ENCODE measurements around the gene SMIM24. TPM values are rescaled to one million over a fixed set of nuclear protein-coding genes. Genes with fewer than 3 reads are reported as not detected.

SMIM24 gene
- total RNA-seq, 2 experiments from 2014 or later, result 1.6 to 3.8 TPM

DNA sequence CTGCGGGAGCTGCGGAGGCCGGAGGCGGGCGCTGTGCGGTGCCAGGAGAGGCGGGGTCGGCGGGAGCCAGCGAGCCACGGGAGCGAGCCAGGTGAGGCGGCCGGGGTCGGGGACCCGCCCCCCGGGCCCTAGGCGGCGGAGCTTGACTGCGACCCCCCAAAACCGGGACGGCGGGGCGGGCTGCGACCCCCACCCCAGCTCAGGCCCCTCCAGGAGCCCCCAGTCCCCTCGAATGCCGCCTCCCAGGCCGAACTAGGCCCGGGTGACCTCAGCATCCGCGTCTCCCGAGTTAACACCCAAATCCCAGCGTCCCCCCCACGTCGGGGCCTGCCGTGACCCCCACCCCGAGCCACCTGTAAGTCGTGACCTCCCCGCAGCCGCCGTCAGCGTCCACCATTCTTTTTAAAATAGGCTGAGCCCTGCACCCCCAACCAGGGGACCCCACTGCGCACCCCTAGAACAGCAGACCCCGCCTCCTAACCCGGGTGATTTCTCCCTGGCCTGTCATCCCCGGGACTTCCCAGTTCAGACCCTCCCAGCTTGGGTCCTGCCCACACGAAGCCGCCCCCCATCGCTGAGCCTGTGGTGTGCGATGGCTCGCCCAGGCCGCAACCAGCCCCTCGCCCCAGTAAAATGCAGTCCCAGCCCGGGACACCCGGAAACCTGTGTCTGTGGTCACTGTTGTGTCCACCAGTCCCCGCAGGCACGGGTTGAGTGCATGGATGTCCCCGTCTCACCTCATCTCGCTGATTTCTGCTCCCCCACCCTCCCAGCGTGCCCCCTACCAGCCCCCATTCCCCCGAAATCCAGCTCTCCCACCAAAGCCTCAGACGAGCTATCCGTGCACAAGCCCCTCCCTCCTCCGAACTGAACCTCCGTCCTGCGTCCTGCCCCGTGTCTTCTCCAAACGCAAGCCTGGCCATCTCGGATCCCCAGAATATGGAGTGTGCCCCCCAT, 26.3 kb upstream of the SMIM24 start:
- ATAC-seq (no peak), DNase-seq (peak; percentile 49)
- TF ChIP-seq, protein P1, sequence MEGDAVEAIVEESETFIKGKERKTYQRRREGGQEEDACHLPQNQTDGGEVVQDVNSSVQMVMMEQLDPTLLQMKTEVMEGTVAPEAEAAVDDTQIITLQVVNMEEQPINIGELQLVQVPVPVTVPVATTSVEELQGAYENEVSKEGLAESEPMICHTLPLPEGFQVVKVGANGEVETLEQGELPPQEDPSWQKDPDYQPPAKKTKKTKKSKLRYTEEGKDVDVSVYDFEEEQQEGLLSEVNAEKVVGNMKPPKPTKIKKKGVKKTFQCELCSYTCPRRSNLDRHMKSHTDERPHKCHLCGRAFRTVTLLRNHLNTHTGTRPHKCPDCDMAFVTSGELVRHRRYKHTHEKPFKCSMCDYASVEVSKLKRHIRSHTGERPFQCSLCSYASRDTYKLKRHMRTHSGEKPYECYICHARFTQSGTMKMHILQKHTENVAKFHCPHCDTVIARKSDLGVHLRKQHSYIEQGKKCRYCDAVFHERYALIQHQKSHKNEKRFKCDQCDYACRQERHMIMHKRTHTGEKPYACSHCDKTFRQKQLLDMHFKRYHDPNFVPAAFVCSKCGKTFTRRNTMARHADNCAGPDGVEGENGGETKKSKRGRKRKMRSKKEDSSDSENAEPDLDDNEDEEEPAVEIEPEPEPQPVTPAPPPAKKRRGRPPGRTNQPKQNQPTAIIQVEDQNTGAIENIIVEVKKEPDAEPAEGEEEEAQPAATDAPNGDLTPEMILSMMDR (IDR thresholded peaks at IDR 0.05), result no peak
- H3K4me1 Mint-ChIP-seq (ENCODE audit: low read depth), result peaks cover 44% of the 10 kb centered on the region
- H3K4me3 Mint-ChIP-seq, result peak overlapping the region; percentile 88
- H3K36me3 Mint-ChIP-seq (ENCODE audit: low read depth), result peaks cover 14% of the 10 kb centered on the region
- no peaks in the 10 kb centered on the region for H3K27me3 Mint-ChIP-seq
- POLR2A ChIA-PET, result interaction anchor here (0.8 to 1.0 kb wide), 2 partner anchors 9 to 38 kb away, joined by 3 read pairs; no protein-coding TSS in a partner anchor
- no peaks in the 10 kb centered on the region for H3K9me3 Mint-ChIP-seq
- peak overlapping the region; percentile 85 for H3K27ac Mint-ChIP-seq
- CTCF ChIA-PET, result no interaction called here
- intact Hi-C loops (cut with micrococcal nuclease), result no loop called here

DNA sequence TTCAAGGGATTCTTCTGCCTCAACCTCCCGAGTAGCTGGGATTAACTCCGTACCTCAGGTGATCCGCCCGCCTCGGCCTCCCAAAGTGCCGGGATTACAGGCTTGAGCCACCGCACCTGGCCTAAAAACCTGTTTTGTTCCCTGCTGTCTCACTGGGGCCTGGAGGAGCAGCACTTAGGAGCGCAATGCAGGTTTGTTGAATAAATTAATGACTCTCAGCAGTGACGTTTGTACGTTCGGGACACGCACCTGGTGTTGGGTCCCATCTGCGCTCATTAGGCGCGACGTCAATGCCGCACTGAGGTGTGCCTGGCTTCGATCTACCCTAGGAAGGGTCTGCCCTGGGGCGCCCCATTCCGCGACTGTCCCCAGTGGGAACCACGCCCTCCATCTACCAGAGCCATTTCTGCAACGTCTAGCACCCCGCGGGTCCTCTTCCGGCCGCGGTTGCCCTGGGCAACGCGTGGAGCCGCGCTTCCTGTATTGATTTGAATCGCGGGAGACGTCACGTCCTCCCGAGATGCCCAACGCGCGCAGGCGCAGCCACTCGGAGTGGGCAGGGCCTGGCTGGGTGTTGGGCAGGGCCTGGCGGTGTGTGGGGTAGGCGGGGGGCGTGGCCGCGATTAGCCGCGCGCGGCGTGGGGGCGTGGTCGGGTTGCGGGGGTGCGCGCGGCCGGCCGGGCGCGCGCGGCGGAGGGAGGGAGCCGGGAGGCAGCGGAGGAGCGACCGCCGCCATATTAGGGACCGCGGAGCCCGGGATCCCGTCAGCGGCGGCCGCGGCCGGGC, 25.5 kb upstream of the SMIM24 start, which contains the start of gene FZR1:
Gene FZR1, plus strand, starts transcription at position 714 of the 786 bp plus-strand sequence. CDS start 16,679 bp downstream, outside the sequence.
- CTCF ChIA-PET, result no interaction called here
- intact Hi-C loops (cut with micrococcal nuclease), result no loop called here
- POLR2A ChIA-PET, result interaction anchor here (0.8 to 1.0 kb wide), 2 partner anchors 10 to 39 kb away, joined by 3 read pairs; no protein-coding TSS in a partner anchor

DNA sequence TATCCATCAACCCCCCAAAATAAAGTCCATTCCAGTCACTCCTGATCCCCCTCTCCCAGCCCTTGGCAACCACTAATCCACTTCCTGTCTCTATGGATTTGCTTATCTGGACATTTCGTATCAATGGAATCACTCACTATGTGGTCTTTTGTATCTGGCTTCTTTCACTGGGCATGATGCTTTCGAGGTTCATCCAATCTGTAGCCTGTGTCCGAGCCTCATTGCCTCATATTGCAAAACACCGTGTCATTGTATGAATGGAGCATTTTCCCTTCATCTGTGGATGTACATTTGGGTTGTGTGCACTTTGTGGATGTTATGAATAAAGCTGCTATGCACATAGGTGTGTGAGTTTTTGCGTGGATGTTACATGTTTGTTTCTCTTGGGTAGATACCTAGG, 24.4 kb upstream of the SMIM24 start:
- Mint-ChIP-seq H3K9me3 (no peaks in the 10 kb centered on the region), H3K27ac (peak overlapping the region; percentile 93), H3K4me1 (ENCODE audit: low read depth) (peaks cover 37% of the 10 kb centered on the region), H3K27me3 (no peaks in the 10 kb centered on the region), H3K36me3 (ENCODE audit: low read depth) (peaks cover 11% of the 10 kb centered on the region), H3K4me3 (peak overlapping the region; percentile 88)
- DNase-seq (no peak), ATAC-seq (no peak)
- ChIA-PET CTCF (interaction anchor here (8.9 kb wide), 1 partner anchor 19 kb away, joined by 54 read pairs; the partner anchor contains the start of gene SMIM44), POLR2A (no interaction called here)
- intact Hi-C loops (cut with micrococcal nuclease), result no loop called here
- TF ChIP-seq, protein P1 (IDR thresholded peaks at IDR 0.05), result no peak

More for the DNA sequence above, 25.5 kb upstream of the SMIM24 start, which contains the start of gene FZR1:
- Mint-ChIP-seq H3K9me3 (no peaks in the 10 kb centered on the region), H3K4me1 (ENCODE audit: low read depth) (peaks cover 43% of the 10 kb centered on the region), H3K27me3 (no peaks in the 10 kb centered on the region), H3K36me3 (ENCODE audit: low read depth) (peaks cover 14% of the 10 kb centered on the region), H3K27ac (peak within 1 kb of the TSS; percentile 93), H3K4me3 (peak within 1 kb of the TSS; percentile 88)
- peak; percentile 94 for ATAC-seq
- DNase-seq, result peak; percentile 99
- TF ChIP-seq, protein P1 (IDR thresholded peaks at IDR 0.05), result no peak

DNA sequence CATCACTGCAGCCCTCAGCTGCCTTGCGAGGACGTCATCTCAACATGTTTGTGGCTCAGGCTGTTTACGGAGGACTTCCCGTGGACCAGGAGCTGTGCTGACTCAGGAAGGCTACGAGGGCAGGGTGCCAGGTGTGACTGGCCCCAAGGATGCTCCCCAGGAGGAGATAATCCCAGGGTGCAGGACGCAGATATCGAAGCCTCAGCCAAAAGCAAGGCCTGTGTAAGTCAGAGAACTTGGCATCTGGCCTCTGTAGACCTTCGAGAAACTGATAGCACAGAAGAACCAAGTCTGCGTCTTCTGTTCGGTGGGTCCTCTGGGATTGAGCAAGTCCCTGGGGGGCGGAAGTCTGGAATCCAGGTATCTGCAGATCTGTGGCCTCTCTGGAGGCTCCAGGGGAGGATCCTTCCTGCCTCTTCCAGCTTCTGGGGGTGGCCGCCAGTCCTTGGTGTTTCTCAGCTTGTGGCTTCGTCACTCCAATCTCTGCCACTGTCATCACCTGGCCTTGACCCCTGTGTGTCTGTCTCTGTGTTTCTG, 22.8 kb upstream of the SMIM24 start:
- no peaks in the 10 kb centered on the region for H3K9me3 Mint-ChIP-seq

More for the DNA sequence above, 22.8 kb upstream of the SMIM24 start:
- ATAC-seq (no peak), DNase-seq (no peak)
- ChIA-PET POLR2A (no interaction called here), CTCF (interaction anchor here (8.9 kb wide), 1 partner anchor 17 kb away, joined by 54 read pairs; the partner anchor contains the start of gene SMIM44)
- H3K4me1 Mint-ChIP-seq (ENCODE audit: low read depth), result peaks cover 28% of the 10 kb centered on the region
- H3K27ac Mint-ChIP-seq, result no peak overlapping the region
- H3K27me3 Mint-ChIP-seq, result no peaks in the 10 kb centered on the region
- intact Hi-C loops (cut with micrococcal nuclease), result no loop called here
- TF ChIP-seq, protein P1 (IDR thresholded peaks at IDR 0.05), result no peak
- no peak overlapping the region for H3K4me3 Mint-ChIP-seq
- H3K36me3 Mint-ChIP-seq (ENCODE audit: low read depth), result peaks cover 12% of the 10 kb centered on the region

Measured in activated CD8-positive, alpha-beta T cell treated with anti-CD3 and anti-CD28 coated beads for 36 hours (primary cell).